GM12892 (cell line): Measurements from ENCODE around the gene GRM7.

Source experiments
- POLR2A ChIP-seq: IDR thresholded peaks from 2 replicates; pipeline ENCODE4 v1.6.1; 2011; ENCODE audit warnings: low read depth, low read length, control low read depth
- POLR2AphosphoS5 ChIP-seq: IDR thresholded peaks from 2 replicates; pipeline ENCODE4 v1.6.1; 2011; ENCODE audit warnings: low read depth, low read length, control low read depth

- TF ChIP-seq POLR2AphosphoS5 (no peak), POLR2A (no peak)
These were observed 332.4 kb downstream of the GRM7 start for GRCh38 chr3:7193269-7193668.
